ENCODE data around the gene USP11.

GRCh38 chrX:47283015-47283771 is 50.4 kb downstream of the USP11 start:
- TF ChIP-seq FOXK2 (IDR thresholded peaks at IDR 0.05) (no peak), ARNT (IDR thresholded peaks at IDR 0.05) (no peak), FOXA1 (IDR thresholded peaks at IDR 0.05) (no peak), NFRKB (IDR thresholded peaks at IDR 0.05) (no peak), SP1 (IDR thresholded peaks at IDR 0.05) (no peak), TARDBP (IDR thresholded peaks at IDR 0.05) (no peak), FOXM1 (IDR thresholded peaks at IDR 0.05; ENCODE audit: borderline replicate concordance) (no peak), LEF1 (IDR thresholded peaks at IDR 0.05; ENCODE audit: borderline replicate concordance) (no peak), CTBP1 (IDR thresholded peaks at IDR 0.05; ENCODE audit: borderline replicate concordance) (no peak), SUZ12 (IDR thresholded peaks at IDR 0.05) (no peak), BHLHE40 (IDR thresholded peaks at IDR 0.05; ENCODE audit: borderline replicate concordance) (no peak), ELF4 (IDR thresholded peaks at IDR 0.05) (no peak), L3MBTL2 (conservative IDR thresholded peaks at IDR 0.05) (no peak)
- TF ChIP-seq, protein P1, sequence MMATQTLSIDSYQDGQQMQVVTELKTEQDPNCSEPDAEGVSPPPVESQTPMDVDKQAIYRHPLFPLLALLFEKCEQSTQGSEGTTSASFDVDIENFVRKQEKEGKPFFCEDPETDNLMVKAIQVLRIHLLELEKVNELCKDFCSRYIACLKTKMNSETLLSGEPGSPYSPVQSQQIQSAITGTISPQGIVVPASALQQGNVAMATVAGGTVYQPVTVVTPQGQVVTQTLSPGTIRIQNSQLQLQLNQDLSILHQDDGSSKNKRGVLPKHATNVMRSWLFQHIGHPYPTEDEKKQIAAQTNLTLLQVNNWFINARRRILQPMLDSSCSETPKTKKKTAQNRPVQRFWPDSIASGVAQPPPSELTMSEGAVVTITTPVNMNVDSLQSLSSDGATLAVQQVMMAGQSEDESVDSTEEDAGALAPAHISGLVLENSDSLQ (IDR thresholded peaks at IDR 0.05): no peak
